SU-DHL-6 (cell line): ENCODE measurements around the gene WIZ.

Source experiments
- EZH2phosphoT487 ChIP-seq: fragments of 200-600 bp; sonication (generic), shearing (Covaris generic); conservative IDR thresholded peaks from 2 replicates; pipeline ENCODE4 v1.6.1; 2018; ENCODE audit warnings: mild to moderate bottlenecking, antibody characterized with exemption, low read length, moderate library complexity, mixed read lengths
- TF ChIP-seq, protein P1 (sequence below): fragments of 200-600 bp; sonication (generic); IDR thresholded peaks from one replicate; pipeline ENCODE4 v1.5.1; 2017; ENCODE audit warnings: antibody characterized with exemption, mild to moderate bottlenecking, low read length, moderate library complexity; ENCODE audit not compliant: insufficient read depth, poor library complexity, severe bottlenecking

DNA sequence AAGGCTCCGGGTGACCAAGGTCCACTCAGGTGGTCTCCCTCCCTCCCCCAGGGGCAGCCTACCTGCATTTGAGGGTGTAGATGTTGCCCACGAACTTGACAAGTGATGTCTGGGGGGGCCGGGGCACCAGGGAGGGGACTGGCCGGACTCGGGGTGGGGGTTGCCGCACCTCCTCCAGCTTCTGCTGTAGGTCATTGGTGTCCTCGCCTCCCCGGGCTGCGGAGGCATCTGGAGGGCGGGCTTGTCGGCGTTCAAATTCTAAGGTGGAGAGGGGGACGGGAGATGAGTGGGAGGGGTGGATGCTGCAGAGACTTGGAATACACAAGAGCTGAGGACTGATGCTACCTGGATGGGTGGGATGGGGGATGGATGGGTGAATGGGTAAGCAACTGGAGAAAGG is 25.6 kb downstream of the WIZ start:
- TF ChIP-seq, protein P1, sequence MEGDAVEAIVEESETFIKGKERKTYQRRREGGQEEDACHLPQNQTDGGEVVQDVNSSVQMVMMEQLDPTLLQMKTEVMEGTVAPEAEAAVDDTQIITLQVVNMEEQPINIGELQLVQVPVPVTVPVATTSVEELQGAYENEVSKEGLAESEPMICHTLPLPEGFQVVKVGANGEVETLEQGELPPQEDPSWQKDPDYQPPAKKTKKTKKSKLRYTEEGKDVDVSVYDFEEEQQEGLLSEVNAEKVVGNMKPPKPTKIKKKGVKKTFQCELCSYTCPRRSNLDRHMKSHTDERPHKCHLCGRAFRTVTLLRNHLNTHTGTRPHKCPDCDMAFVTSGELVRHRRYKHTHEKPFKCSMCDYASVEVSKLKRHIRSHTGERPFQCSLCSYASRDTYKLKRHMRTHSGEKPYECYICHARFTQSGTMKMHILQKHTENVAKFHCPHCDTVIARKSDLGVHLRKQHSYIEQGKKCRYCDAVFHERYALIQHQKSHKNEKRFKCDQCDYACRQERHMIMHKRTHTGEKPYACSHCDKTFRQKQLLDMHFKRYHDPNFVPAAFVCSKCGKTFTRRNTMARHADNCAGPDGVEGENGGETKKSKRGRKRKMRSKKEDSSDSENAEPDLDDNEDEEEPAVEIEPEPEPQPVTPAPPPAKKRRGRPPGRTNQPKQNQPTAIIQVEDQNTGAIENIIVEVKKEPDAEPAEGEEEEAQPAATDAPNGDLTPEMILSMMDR = no peak
- no peak for TF ChIP-seq EZH2phosphoT487
